Liver (tissue), 9 donors: ENCODE results near the gene TULP4. TPM values are rescaled to one million over a fixed set of nuclear protein-coding genes. Genes with fewer than 3 reads are reported as not detected.
"Not testable (repeated sequence)": the region's sequence is repeated elsewhere in the genome, so short reads cannot be mapped to it uniquely, and the experiment has no call there.

ENCODE experiments used
- DNase-seq: peaks from one replicate; pipeline ENCODE4 v3.0.0-alpha.2; 2017; ENCODE audit warnings: low spot score
- H3K27ac ChIP-seq, 2 donors: one replicate each; pipeline ENCODE4 v1.7.0; 2013; ENCODE audit warnings: inconsistent platforms in 2 of 2, low read length in 2 of 2, control low read depth in 1 of 2, low read depth in 1 of 2, mild to moderate bottlenecking in 1 of 2
- H3K27me3 ChIP-seq, 4 donors: one replicate each; pipeline versions ENCODE4 v1.6.1 to v1.7.0; 2013; ENCODE audit warnings: low read length in 3 of 4, inconsistent platforms in 1 of 4, mild to moderate bottlenecking in 1 of 4, moderate library complexity in 1 of 4; ENCODE audit not compliant: control insufficient read depth in 4 of 4, insufficient read depth in 4 of 4
- H3K36me3 ChIP-seq, 4 donors: one replicate each; pipeline versions ENCODE4 v1.6.1 to v1.7.0; 2013; ENCODE audit warnings: low read length in 3 of 4, mild to moderate bottlenecking in 3 of 4, low read depth in 1 of 4, moderate library complexity in 1 of 4; ENCODE audit not compliant: control insufficient read depth in 4 of 4, insufficient read depth in 3 of 4
- H3K4me1 ChIP-seq, 4 donors: one replicate each; pipeline versions ENCODE4 v1.6.1 to v1.7.0; 2013; ENCODE audit warnings: low read length in 3 of 4, mild to moderate bottlenecking in 3 of 4, moderate library complexity in 1 of 4; ENCODE audit not compliant: control insufficient read depth in 4 of 4, insufficient read depth in 4 of 4
- H3K4me3 ChIP-seq, 3 donors: one replicate each; pipeline versions ENCODE4 v1.6.1 to v1.7.0; 2013; ENCODE audit warnings: low read length in 3 of 3, control low read depth in 1 of 3, low read depth in 1 of 3, mild to moderate bottlenecking in 1 of 3
- H3K9ac ChIP-seq, 2 donors: one replicate each; pipeline ENCODE4 v1.7.0; 2013; ENCODE audit warnings: low read length in 2 of 2, mild to moderate bottlenecking in 2 of 2, moderate library complexity in 2 of 2, control low read depth in 1 of 2, low read depth in 1 of 2
- H3K9me3 ChIP-seq, 4 donors: one replicate each; pipeline versions ENCODE4 v1.6.1 to v1.7.0; 2013; ENCODE audit warnings: low read length in 3 of 4; ENCODE audit not compliant: control insufficient read depth in 4 of 4
- ATF3 ChIP-seq: IDR thresholded peaks from 2 replicates; pipeline ENCODE4 v1.6.1; 2016; ENCODE audit warnings: antibody characterized with exemption
- EGR1 ChIP-seq, 2 donors: IDR thresholded peaks; 2 replicates each; pipeline ENCODE4 v1.6.1; 2016 to 2018; ENCODE audit warnings: antibody characterized with exemption in 2 of 2, low read depth in 2 of 2
- FOXA1 ChIP-seq: IDR thresholded peaks from 2 replicates; pipeline ENCODE4 v1.6.1; 2016; ENCODE audit warnings: antibody characterized with exemption
- FOXA2 ChIP-seq: IDR thresholded peaks from 2 replicates; pipeline ENCODE4 v1.6.1; 2016; ENCODE audit warnings: antibody characterized with exemption
- GABPA ChIP-seq, 2 donors: IDR thresholded peaks in 1 of 2; conservative IDR thresholded peaks in 1 of 2; 2 replicates each; pipeline ENCODE4 v1.6.1; 2016; ENCODE audit warnings: antibody characterized with exemption in 2 of 2, mild to moderate bottlenecking in 1 of 2, moderate library complexity in 1 of 2
- HNF4A ChIP-seq, 2 donors: conservative IDR thresholded peaks; 2 replicates each; pipeline ENCODE4 v1.6.1; 2016; ENCODE audit warnings: antibody characterized with exemption in 2 of 2, mild to moderate bottlenecking in 2 of 2
- HNF4G ChIP-seq: IDR thresholded peaks from 2 replicates; pipeline ENCODE4 v1.6.1; 2016; ENCODE audit warnings: antibody characterized with exemption
- JUND ChIP-seq, 2 donors: IDR thresholded peaks; 2 replicates each; pipeline ENCODE4 v1.6.1; 2016; ENCODE audit warnings: antibody characterized with exemption in 2 of 2
- MAX ChIP-seq: IDR thresholded peaks from 2 replicates; pipeline ENCODE4 v1.6.1; 2016; ENCODE audit warnings: antibody characterized with exemption
- NR2F2 ChIP-seq: IDR thresholded peaks from 2 replicates; pipeline ENCODE4 v1.6.1; 2016; ENCODE audit warnings: antibody characterized with exemption
- RAD21 ChIP-seq, 2 donors: IDR thresholded peaks; 2 replicates each; pipeline ENCODE4 v1.6.1; 2016; ENCODE audit warnings: antibody characterized with exemption in 2 of 2, mild to moderate bottlenecking in 2 of 2
- REST ChIP-seq: IDR thresholded peaks from 2 replicates; pipeline ENCODE4 v1.6.1; 2016; ENCODE audit warnings: antibody characterized with exemption, mild to moderate bottlenecking
- RXRA ChIP-seq, 2 donors: IDR thresholded peaks; 2 replicates each; pipeline ENCODE4 v1.6.1; 2017 to 2018; ENCODE audit warnings: antibody characterized with exemption in 2 of 2, mild to moderate bottlenecking in 1 of 2
- SP1 ChIP-seq: IDR thresholded peaks from 2 replicates; pipeline ENCODE4 v1.6.1; 2018; ENCODE audit warnings: antibody characterized with exemption, mild to moderate bottlenecking
- TAF1 ChIP-seq: conservative IDR thresholded peaks from 2 replicates; pipeline ENCODE4 v1.6.1; 2016; ENCODE audit warnings: antibody characterized with exemption, mild to moderate bottlenecking
- YY1 ChIP-seq: IDR thresholded peaks from 2 replicates; pipeline ENCODE4 v1.6.1; 2016; ENCODE audit warnings: antibody characterized with exemption, mild to moderate bottlenecking
- ZBTB33 ChIP-seq: IDR thresholded peaks from 2 replicates; pipeline ENCODE4 v1.6.1; 2016; ENCODE audit warnings: antibody characterized with exemption
- WGBS: extraction: QIAGEN DNeasy Blood & Tissue Kit; methylation state at CpG from one replicate; pipeline ENCODE4 v1.1.7; 2013; 5-methylcytosine and 5-hydroxymethylcytosine counted together
- polyA plus RNA-seq, 2 donors: library from polyadenylated mRNA; stranded (reverse) in 1 of 2; unstranded in 1 of 2; fragments of 200-250 nt in 1 of 2; fragments of >200 nt in 1 of 2; fragmentation: Nextera tagmentation in 1 of 2; extraction: Ambion mirVana in 1 of 2; gene quantifications; one replicate each; pipeline versions ENCODE4 v1.2.1 to v1.2.3, GENCODE V29; 2013 to 2015
- total RNA-seq, 2 donors: library from RNA; depleted of rRNA; stranded (reverse); fragments of >200 nt; gene quantifications; one replicate each; pipeline ENCODE4 v1.2.3, GENCODE V29; 2014
- donor health status: healthy.
- donor health status: healthy.
- donor health status: healthy.
- donor health status: healthy.
- donor health status: healthy.

TULP4 gene
- total and polyA plus RNA-seq, 4 donors, result 2.2 to 53.3 (median 18.0) TPM

- not testable (repeated sequence) for H3K9ac ChIP-seq, H3K36me3 ChIP-seq, DNase-seq, H3K9me3 ChIP-seq, H3K27me3 ChIP-seq, H3K4me3 ChIP-seq, H3K27ac ChIP-seq, H3K4me1 ChIP-seq
- WGBS, result 97% methylated on average over 18 of the region's 18 CpGs
Observed at GRCh38 chr6:158470023-158470422, 157.8 kb downstream of the TULP4 start.

GRCh38 chr6:158471339-158471738, 159.1 kb downstream of the TULP4 start:
- Histone ChIP-seq H3K9ac (no peak overlapping the region), H3K9me3 (no peaks in the 10 kb centered on the region), H3K27ac (no peak overlapping the region), H3K27me3 (no peaks in the 10 kb centered on the region), H3K4me3 (no peak overlapping the region), H3K4me1 (no peaks in the 10 kb centered on the region), H3K36me3 (peaks cover 0 to 4% (median 3%) of the 10 kb centered on the region in 4 donors)
- WGBS, result 96% methylated on average over 3 of the region's 3 CpGs
- DNase-seq, result no peak
- no peak for TF ChIP-seq FOXA2
- no peak for TF ChIP-seq HNF4G
- no peak for TF ChIP-seq YY1
- no peak for TF ChIP-seq TAF1
- no peak for TF ChIP-seq RXRA (IDR thresholded peaks at IDR 0.05)
- no peak for TF ChIP-seq SP1
- TF ChIP-seq ZBTB33, result no peak

- TF ChIP-seq RXRA (IDR thresholded peaks at IDR 0.05) (no peak), HNF4A (conservative IDR thresholded peaks at IDR 0.05) (no peak), YY1 (no peak), NR2F2 (no peak), SP1 (no peak), MAX (no peak), HNF4G (no peak), FOXA2 (no peak), REST (no peak), RAD21 (IDR thresholded peaks at IDR 0.05) (no peak), ATF3 (no peak), JUND (IDR thresholded peaks at IDR 0.05) (no peak), TAF1 (no peak), FOXA1 (no peak), EGR1 (IDR thresholded peaks at IDR 0.05; ENCODE audit: low read depth in 2 of 2) (no peak), GABPA (IDR thresholded peaks at IDR 0.05 in 1 of 2, conservative IDR thresholded peaks at IDR 0.05 in 1 of 2) (no peak)
- Histone ChIP-seq H3K9ac (no peak overlapping the region), H3K27ac (no peak overlapping the region), H3K36me3 (peaks cover 0 to 6% (median 2%) of the 10 kb centered on the region in 4 donors), H3K9me3 (no peaks in the 10 kb centered on the region), H3K4me3 (no peak overlapping the region), H3K4me1 (no peaks in the 10 kb centered on the region), H3K27me3 (no peaks in the 10 kb centered on the region)
- WGBS, result 67% methylated on average over 5 of the region's 5 CpGs
- no peak for DNase-seq
Observed at GRCh38 chr6:158472447-158472846, 160.2 kb downstream of the TULP4 start.
